IMR-90 (cell line): Measurements from ENCODE around the gene OR8G5. TPM values are rescaled to one million over a fixed set of nuclear protein-coding genes. Genes with fewer than 3 reads are reported as not detected.

Source experiments
- ATAC-seq: fragments of 200-7000 bp; cut with Tn5 transposase; 2 replicates; pipeline ENCODE4 v1.9.1; 2020; ENCODE audit warnings: low read depth, mild to moderate bottlenecking, moderate library complexity
- BruUV-seq: library from RNA; stranded (reverse); fragments of 400-500 nt; replicated peaks from 2 replicates; lab custom pipeline; 2021; lab: Mats Ljungman, UMichigan
- CTCF ChIA-PET: fragments of 300-600 bp; formaldehyde crosslinking; extraction: SDS; loops from one replicate; lab custom pipeline; 2021; ENCODE audit warnings: antibody characterized with exemption; lab: Yijun Ruan, JAX
- POLR2A ChIA-PET: fragments of 300-600 bp; sonication (Branson Sonifier 250); formaldehyde crosslinking; loops from one replicate; lab custom pipeline; 2022; ENCODE audit warnings: antibody characterized with exemption; ENCODE audit not compliant: unreplicated experiment; lab: Charles Lee
- DNase-seq: peaks from one replicate; pipeline ENCODE4 v3.0.0; 2013
- H2AFZ ChIP-seq: replicated peaks from 2 replicates; pipeline ENCODE3; 2013; ENCODE audit warnings: low read length, mild to moderate bottlenecking; ENCODE audit not compliant: poor library complexity
- H2AK5ac ChIP-seq: 2 replicates; pipeline ENCODE4 v1.6.1; 2013; ENCODE audit warnings: low read depth, low read length, inconsistent platforms
- H2AK9ac ChIP-seq: replicated peaks from 2 replicates; pipeline ENCODE3; 2013; ENCODE audit warnings: mild to moderate bottlenecking, low read depth, low read length, moderate library complexity; ENCODE audit not compliant: poor library complexity
- H2BK120ac ChIP-seq: 2 replicates; pipeline ENCODE4 v1.6.1; 2013; ENCODE audit warnings: low read depth, low read length, inconsistent platforms
- H2BK15ac ChIP-seq: 3 replicates; pipeline ENCODE4 v1.6.1; 2013; ENCODE audit warnings: low read depth, low read length, inconsistent platforms
- H2BK20ac ChIP-seq: 2 replicates; pipeline ENCODE4 v1.6.1; 2013; ENCODE audit warnings: low read depth, mild to moderate bottlenecking, inconsistent platforms, low read length, moderate library complexity
- H2BK5ac ChIP-seq: 2 replicates; pipeline ENCODE4 v1.6.1; 2013; ENCODE audit warnings: mild to moderate bottlenecking, low read depth, low read length, inconsistent platforms; ENCODE audit not compliant: poor library complexity, severe bottlenecking
- H3K14ac ChIP-seq: replicated peaks from 2 replicates; pipeline ENCODE4 v1.6.1; 2013; ENCODE audit warnings: low read depth, low read length, inconsistent platforms
- H3K18ac ChIP-seq: 2 replicates; pipeline ENCODE4 v1.6.1; 2013; ENCODE audit warnings: low read depth, low read length, control low read depth
- H3K23ac ChIP-seq: 2 replicates; pipeline ENCODE4 v1.6.1; 2013; ENCODE audit warnings: low read depth, low read length, inconsistent platforms
- H3K27ac ChIP-seq: 2 replicates; pipeline ENCODE4 v1.5.1; 2013; ENCODE audit warnings: mild to moderate bottlenecking, control low read depth, low read length; ENCODE audit not compliant: insufficient read depth
- H3K27me3 ChIP-seq: 2 replicates; pipeline ENCODE4 v1.6.1; 2013; ENCODE audit warnings: low read length; ENCODE audit not compliant: control insufficient read depth, insufficient read depth
- H3K36me3 ChIP-seq: 2 replicates; pipeline ENCODE4 v1.6.1; 2013; ENCODE audit warnings: low read length, mixed read lengths; ENCODE audit not compliant: control insufficient read depth, insufficient read depth
- H3K4ac ChIP-seq: 2 replicates; pipeline ENCODE4 v1.6.1; 2013; ENCODE audit warnings: low read depth, low read length, inconsistent platforms
- H3K4me1 ChIP-seq: 2 replicates; pipeline ENCODE4 v1.6.1; 2013; ENCODE audit warnings: low read length, mixed read lengths; ENCODE audit not compliant: control insufficient read depth, insufficient read depth
- H3K4me2 ChIP-seq: 2 replicates; pipeline ENCODE4 v1.6.1; 2013; ENCODE audit warnings: low read depth, mild to moderate bottlenecking, control low read depth, low read length, moderate library complexity
- H3K4me3 ChIP-seq: 2 replicates; pipeline ENCODE4 v1.5.1; 2013; ENCODE audit warnings: low read depth, mild to moderate bottlenecking, control low read depth, low read length, moderate library complexity; ENCODE audit not compliant: insufficient read depth
- H3K56ac ChIP-seq: 2 replicates; pipeline ENCODE4 v1.6.1; 2013; ENCODE audit warnings: low read length, inconsistent platforms; ENCODE audit not compliant: insufficient read depth; ENCODE audit errors: extremely low read depth
- H3K79me1 ChIP-seq, 2 experiments: 2 replicates each; pipeline ENCODE4 v1.6.1; 2013; ENCODE audit warnings: low read length in 2 of 2, inconsistent platforms in 1 of 2, low read depth in 1 of 2
- H3K9ac ChIP-seq: 2 replicates; pipeline ENCODE4 v1.6.1; 2013; ENCODE audit warnings: low read depth, low read length, control low read depth
- H3K9me1 ChIP-seq: 2 replicates; pipeline ENCODE4 v1.6.1; 2013; ENCODE audit warnings: low read length, inconsistent platforms; ENCODE audit not compliant: insufficient read depth
- H3K9me3 ChIP-seq: 2 replicates; pipeline ENCODE4 v1.6.1; 2013; ENCODE audit warnings: low read length; ENCODE audit not compliant: control insufficient read depth, insufficient read depth
- H4K20me1 ChIP-seq: 2 replicates; pipeline ENCODE4 v1.6.1; 2013; ENCODE audit warnings: low read length, inconsistent platforms; ENCODE audit not compliant: insufficient read depth
- H4K5ac ChIP-seq: 2 replicates; pipeline ENCODE4 v1.6.1; 2013; ENCODE audit warnings: mild to moderate bottlenecking, low read depth, low read length, control low read depth
- H4K8ac ChIP-seq, 2 experiments: 2 replicates each; pipeline ENCODE4 v1.6.1; 2013; ENCODE audit warnings: low read depth in 2 of 2, low read length in 2 of 2, control low read depth in 1 of 2, inconsistent platforms in 1 of 2
- H4K91ac ChIP-seq: 2 replicates; pipeline ENCODE4 v1.6.1; 2013; ENCODE audit warnings: low read depth, low read length, inconsistent platforms; ENCODE audit not compliant: insufficient read depth
- RCOR1 ChIP-seq: IDR thresholded peaks from 2 replicates; pipeline ENCODE4 v1.6.1; 2012; ENCODE audit warnings: mild to moderate bottlenecking, low read length, improper control_type of control experiment; ENCODE audit not compliant: insufficient replicate concordance
- WGBS, 2 experiments: methylation state at CpG; one replicate each; pipeline versions ENCODE4 v1.1.5 to v1.1.7; 2013; ENCODE audit warnings: missing lambda C conversion rate in 2 of 2; ENCODE audit not compliant: insufficient read length in 1 of 2; ENCODE audit errors: extremely low coverage in 2 of 2; 5-methylcytosine and 5-hydroxymethylcytosine counted together
- dilution Hi-C: fragments of 300-500 bp; cut with HindIII; formaldehyde crosslinking; loops from one replicate; pipeline ENCODE4 v1.14.3; 2018; ENCODE audit warnings: low sequenced_read_pairs; ENCODE audit not compliant: unreplicated experiment
- in situ Hi-C: fragments of 300-500 bp; cut with MboI; formaldehyde crosslinking; loops from 3 replicates; pipeline ENCODE4 v1.14.3; 2019; ENCODE audit warnings: low sequenced_read_pairs, inconsistent platforms, mixed read lengths
- intact Hi-C: fragments of 100-400 bp; cut with micrococcal nuclease; formaldehyde crosslinking; loops from 2 replicates; pipeline ENCODE4 v1.10.0; 2022
- polyA plus RNA-seq, 3 experiments: library from polyadenylated mRNA; depleted of rRNA; stranded (reverse); fragments of >200 nt; gene quantifications; 2 replicates each; pipeline ENCODE4 v1.2.3, GENCODE V29; 2012; ENCODE audit warnings: low replicate concordance in 1 of 3
- total RNA-seq: library from RNA; depleted of rRNA; stranded (reverse); fragments of >200 nt; gene quantifications from 2 replicates; pipeline ENCODE4 v1.2.3, GENCODE V29; 2012
- TF ChIP-seq, protein P1 (sequence below): fragments of 150-350 bp; IDR thresholded peaks from 2 replicates; pipeline ENCODE4 v1.6.1; 2016; ENCODE audit warnings: low read depth, mild to moderate bottlenecking, low read length, moderate library complexity, borderline replicate concordance

The OR8G5 gene
- total and polyA plus RNA-seq, 2 of the 4 experiments (the other 2 are of a cell fraction), result not detected

DNA sequence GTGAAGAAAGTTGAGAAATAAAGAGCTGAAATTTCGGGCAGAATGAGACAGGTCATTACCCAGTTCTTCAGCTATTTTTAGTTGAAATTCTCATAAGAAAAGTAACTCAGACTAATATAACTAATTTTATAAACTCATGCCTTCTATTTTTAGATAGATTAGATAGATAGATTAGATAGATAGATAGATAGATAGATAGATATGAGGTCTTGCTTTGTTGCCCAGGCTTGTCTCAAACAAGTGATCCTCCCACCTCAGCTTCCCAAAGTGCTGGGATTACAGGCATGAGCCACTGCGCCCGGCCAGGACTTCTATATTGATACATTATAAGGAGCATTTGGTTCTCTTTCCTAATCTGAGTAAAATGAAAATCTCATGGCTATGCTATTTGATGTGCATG, 42.1 kb upstream of the OR8G5 start:
- H3K23ac ChIP-seq, result no peak overlapping the region
- no peaks in the 10 kb centered on the region for H3K9me3 ChIP-seq
- TF ChIP-seq, protein P1, sequence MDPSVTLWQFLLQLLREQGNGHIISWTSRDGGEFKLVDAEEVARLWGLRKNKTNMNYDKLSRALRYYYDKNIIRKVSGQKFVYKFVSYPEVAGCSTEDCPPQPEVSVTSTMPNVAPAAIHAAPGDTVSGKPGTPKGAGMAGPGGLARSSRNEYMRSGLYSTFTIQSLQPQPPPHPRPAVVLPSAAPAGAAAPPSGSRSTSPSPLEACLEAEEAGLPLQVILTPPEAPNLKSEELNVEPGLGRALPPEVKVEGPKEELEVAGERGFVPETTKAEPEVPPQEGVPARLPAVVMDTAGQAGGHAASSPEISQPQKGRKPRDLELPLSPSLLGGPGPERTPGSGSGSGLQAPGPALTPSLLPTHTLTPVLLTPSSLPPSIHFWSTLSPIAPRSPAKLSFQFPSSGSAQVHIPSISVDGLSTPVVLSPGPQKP, result no peak
- TF ChIP-seq RCOR1, result no peak
- no peak overlapping the region for H3K56ac ChIP-seq
- no peak overlapping the region for H2AK9ac ChIP-seq
- in situ Hi-C loops (no loop called here), intact Hi-C loops (no loop called here), dilution Hi-C loops (no loop called here)
- H3K9me1 ChIP-seq, result no peaks in the 10 kb centered on the region
- H3K79me1 ChIP-seq, result no peaks in the 10 kb centered on the region
- WGBS, 2 experiments, result no CpG with 5 or more reads among the region's 3 CpGs
- no peak overlapping the region for H3K18ac ChIP-seq
- BruUV-seq, result no TSS peak
- ATAC-seq, result no peak
- no peak overlapping the region for H3K27ac ChIP-seq
- no peak overlapping the region for H2BK5ac ChIP-seq
- no peak overlapping the region for H3K4ac ChIP-seq
- no peak overlapping the region for H2BK120ac ChIP-seq
- no peaks in the 10 kb centered on the region for H4K20me1 ChIP-seq
- no peak overlapping the region for H2BK15ac ChIP-seq
- no peak overlapping the region for H4K8ac ChIP-seq
- no peak overlapping the region for H3K9ac ChIP-seq
- ChIA-PET POLR2A (no interaction called here), CTCF (no interaction called here)
- no peak overlapping the region for H4K5ac ChIP-seq
- H3K4me2 ChIP-seq, result no peak overlapping the region
- H3K36me3 ChIP-seq, result no peaks in the 10 kb centered on the region
- no peak for DNase-seq
- H3K4me3 ChIP-seq, result no peak overlapping the region
- H4K91ac ChIP-seq, result no peak overlapping the region
- H2AFZ ChIP-seq, result no peak overlapping the region
- H2BK20ac ChIP-seq, result no peak overlapping the region
- H3K4me1 ChIP-seq, result no peaks in the 10 kb centered on the region
- H3K27me3 ChIP-seq, result no peaks in the 10 kb centered on the region; the same call in 1 of the 2 replicates
- H3K14ac ChIP-seq, result no peak overlapping the region
- no peak overlapping the region for H2AK5ac ChIP-seq
